Measurements from ENCODE around the gene KRT77.
A peak's percentile ranks its signal among the peaks of the same experiment; 100 is the strongest.
"Not testable (repeated sequence)": the region's sequence is repeated elsewhere in the genome, so short reads cannot be mapped to it uniquely, and the experiment has no call there.

Gene KRT77

GRCh38 chr12:52673713-52674432 lies 29.5 kb downstream of the KRT77 start:
- no peak for DNase-seq

GRCh38 chr12:52673217-52673616 lies 30.1 kb downstream of the KRT77 start:
- DNase-seq = no peak

- DNase-seq = peak; percentile 2
Observed at GRCh38 chr12:52672321-52672933, 30.9 kb downstream of the KRT77 start.

- no peak for DNase-seq
Observed at GRCh38 chr12:52670961-52671360, 32.4 kb downstream of the KRT77 start.

- DNase-seq = no peak
Observed at GRCh38 chr12:52670506-52670905, 32.8 kb downstream of the KRT77 start.

- DNase-seq = not testable (repeated sequence)
Observed at GRCh38 chr12:52669941-52670340, 33.4 kb downstream of the KRT77 start.

- DNase-seq = no peak
Observed at GRCh38 chr12:52669426-52669825, 33.9 kb downstream of the KRT77 start.

GRCh38 chr12:52667931-52668330 lies 35.4 kb downstream of the KRT77 start:
- no peak for DNase-seq

GRCh38 chr12:52667509-52667908 lies 35.8 kb downstream of the KRT77 start:
- no peak for DNase-seq

GRCh38 chr12:52666471-52666870 lies 36.9 kb downstream of the KRT77 start:
- no peak for DNase-seq

- DNase-seq = no peak
Observed at GRCh38 chr12:52663420-52663819, 39.9 kb downstream of the KRT77 start.

GRCh38 chr12:52662918-52663229 lies 40.5 kb downstream of the KRT77 start:
- no peak for DNase-seq

GRCh38 chr12:52662093-52662917 lies 41.0 kb downstream of the KRT77 start:
- no peak for DNase-seq

- DNase-seq = no peak
Observed at GRCh38 chr12:52661668-52662067, 41.7 kb downstream of the KRT77 start.

GRCh38 chr12:52660934-52661499 lies 42.3 kb downstream of the KRT77 start:
- DNase-seq = no peak

- DNase-seq = no peak
Observed at GRCh38 chr12:52659951-52660350, 43.4 kb downstream of the KRT77 start.

GRCh38 chr12:52659395-52659794 lies 43.9 kb downstream of the KRT77 start:
- no peak for DNase-seq

- DNase-seq = no peak
Observed at GRCh38 chr12:52658196-52658595, 45.1 kb downstream of the KRT77 start.

GRCh38 chr12:52657250-52657902 lies 45.9 kb downstream of the KRT77 start:
- DNase-seq = no peak

GRCh38 chr12:52656616-52657015 lies 46.7 kb downstream of the KRT77 start:
- DNase-seq = no peak

GRCh38 chr12:52655720-52656124 lies 47.6 kb downstream of the KRT77 start:
- no peak for DNase-seq

GRCh38 chr12:52655251-52655650 lies 48.1 kb downstream of the KRT77 start:
- DNase-seq = no peak

GRCh38 chr12:52651726-52652261 lies 51.5 kb downstream of the KRT77 start, which contains the start of gene KRT2:
KRT2 (minus strand) TSS chr12:52652211; CDS start chr12:52652142, 69 bp downstream.
- no peak for DNase-seq

Data from fibroblast of skin of right biceps (primary cell).